Upper lobe of left lung (tissue), 4 donors: ENCODE measurements around the gene TAF4.

Experiments
- EP300 ChIP-seq, 4 donors: sonication (generic); formaldehyde crosslinking; IDR thresholded peaks; one replicate each; pipeline ENCODE4 v1.5.1; 2017; ENCODE audit warnings: antibody characterized with exemption in 4 of 4, control low read depth in 2 of 4
- POLR2A ChIP-seq, 4 donors: fragments of 450-650 bp; IDR thresholded peaks; one replicate each; pipeline ENCODE4 v1.5.1; 2016 to 2017; ENCODE audit warnings: antibody characterized with exemption in 4 of 4, mild to moderate bottlenecking in 2 of 4
- POLR2AphosphoS5 ChIP-seq, 2 donors: sonication (generic); formaldehyde crosslinking; IDR thresholded peaks; one replicate each; pipeline ENCODE4 v1.5.1; 2017; ENCODE audit warnings: antibody characterized with exemption in 2 of 2
- TF ChIP-seq, protein P1 (sequence below), 6 experiments: fragments of 450-650 bp in 4 of 6; fragments of 200-600 bp in 2 of 6; sonication (generic) in 2 of 6; IDR thresholded peaks; one replicate each; pipeline ENCODE4 v1.5.1; 2016 to 2019; ENCODE audit warnings: antibody characterized with exemption in 6 of 6

DNA sequence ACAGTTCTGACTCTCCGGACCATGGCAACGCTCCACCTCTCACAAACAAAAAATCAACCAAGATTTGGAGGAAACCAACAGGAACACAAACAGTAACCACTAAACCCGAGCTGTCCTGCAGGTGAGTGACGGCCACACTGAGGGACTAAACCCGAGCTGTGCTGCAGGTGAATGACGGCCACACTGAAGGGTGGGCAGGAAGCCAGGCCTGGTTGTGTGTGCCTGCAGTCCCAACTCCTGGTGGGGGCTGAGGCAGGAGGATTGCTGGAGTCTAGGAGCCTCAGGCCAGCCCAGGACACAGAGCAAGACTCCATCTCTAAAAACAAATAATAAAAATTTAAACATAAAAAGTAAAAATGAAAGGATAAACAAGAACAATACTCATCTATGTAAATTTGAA lies 80.6 kb downstream of the TAF4 start:
- no peak for TF ChIP-seq POLR2A (IDR thresholded peaks at IDR 0.05)
- TF ChIP-seq, protein P1, sequence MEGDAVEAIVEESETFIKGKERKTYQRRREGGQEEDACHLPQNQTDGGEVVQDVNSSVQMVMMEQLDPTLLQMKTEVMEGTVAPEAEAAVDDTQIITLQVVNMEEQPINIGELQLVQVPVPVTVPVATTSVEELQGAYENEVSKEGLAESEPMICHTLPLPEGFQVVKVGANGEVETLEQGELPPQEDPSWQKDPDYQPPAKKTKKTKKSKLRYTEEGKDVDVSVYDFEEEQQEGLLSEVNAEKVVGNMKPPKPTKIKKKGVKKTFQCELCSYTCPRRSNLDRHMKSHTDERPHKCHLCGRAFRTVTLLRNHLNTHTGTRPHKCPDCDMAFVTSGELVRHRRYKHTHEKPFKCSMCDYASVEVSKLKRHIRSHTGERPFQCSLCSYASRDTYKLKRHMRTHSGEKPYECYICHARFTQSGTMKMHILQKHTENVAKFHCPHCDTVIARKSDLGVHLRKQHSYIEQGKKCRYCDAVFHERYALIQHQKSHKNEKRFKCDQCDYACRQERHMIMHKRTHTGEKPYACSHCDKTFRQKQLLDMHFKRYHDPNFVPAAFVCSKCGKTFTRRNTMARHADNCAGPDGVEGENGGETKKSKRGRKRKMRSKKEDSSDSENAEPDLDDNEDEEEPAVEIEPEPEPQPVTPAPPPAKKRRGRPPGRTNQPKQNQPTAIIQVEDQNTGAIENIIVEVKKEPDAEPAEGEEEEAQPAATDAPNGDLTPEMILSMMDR (IDR thresholded peaks at IDR 0.05): no peak
- no peak for TF ChIP-seq POLR2AphosphoS5 (IDR thresholded peaks at IDR 0.05)
- TF ChIP-seq EP300 (IDR thresholded peaks at IDR 0.05): no peak
